ENCODE results near the gene STAM2.
"Not testable (repeated sequence)": the region's sequence is repeated elsewhere in the genome, so short reads cannot be mapped to it uniquely, and the experiment has no call there.

STAM2 gene

DNA sequence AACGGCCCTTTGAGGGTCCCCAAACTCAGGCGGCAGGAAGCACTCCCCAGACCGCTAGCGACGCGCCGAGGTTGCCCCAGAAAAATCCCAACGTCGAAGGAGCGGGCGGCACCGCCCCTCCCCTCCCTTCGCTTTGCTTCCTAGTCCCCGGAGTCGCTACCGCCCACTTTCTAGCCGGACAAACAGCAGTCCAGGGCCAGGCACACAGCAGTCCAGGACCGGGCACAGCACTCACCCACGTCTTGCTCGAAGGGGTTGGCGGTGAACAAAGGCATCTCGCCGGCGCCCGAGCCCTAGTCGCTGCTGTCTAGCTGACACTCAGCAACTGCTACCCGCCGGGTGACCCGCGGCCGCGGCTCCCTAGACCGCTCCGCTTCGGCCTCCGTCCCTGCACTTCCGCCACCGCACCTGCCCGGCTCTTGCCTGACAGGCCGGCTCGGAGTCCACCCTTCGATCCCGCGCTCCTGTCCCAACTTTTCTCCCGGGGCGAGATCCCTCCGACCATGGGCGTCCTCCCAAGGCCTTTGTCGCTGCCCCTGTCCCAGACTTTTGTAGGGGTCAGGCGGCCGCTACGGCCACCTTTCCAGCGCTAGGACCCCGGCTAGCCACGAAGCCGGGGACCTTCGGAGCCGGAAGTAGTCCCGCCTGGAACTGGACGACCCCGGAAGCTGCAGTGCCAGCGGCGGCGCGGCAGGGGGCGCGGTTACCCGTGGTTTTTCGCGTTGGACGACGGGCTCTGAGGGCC lies at the start of gene STAM2:
Gene STAM2, minus strand, starts transcription at position 396 of the 745 bp plus-strand sequence. Its CDS starts 121 bp downstream, at position 275.
- FAIRE-seq: no peak

GRCh38 chr2:152223977-152224376 lies 48.4 kb upstream of the STAM2 start:
- FAIRE-seq: no peak

DNA sequence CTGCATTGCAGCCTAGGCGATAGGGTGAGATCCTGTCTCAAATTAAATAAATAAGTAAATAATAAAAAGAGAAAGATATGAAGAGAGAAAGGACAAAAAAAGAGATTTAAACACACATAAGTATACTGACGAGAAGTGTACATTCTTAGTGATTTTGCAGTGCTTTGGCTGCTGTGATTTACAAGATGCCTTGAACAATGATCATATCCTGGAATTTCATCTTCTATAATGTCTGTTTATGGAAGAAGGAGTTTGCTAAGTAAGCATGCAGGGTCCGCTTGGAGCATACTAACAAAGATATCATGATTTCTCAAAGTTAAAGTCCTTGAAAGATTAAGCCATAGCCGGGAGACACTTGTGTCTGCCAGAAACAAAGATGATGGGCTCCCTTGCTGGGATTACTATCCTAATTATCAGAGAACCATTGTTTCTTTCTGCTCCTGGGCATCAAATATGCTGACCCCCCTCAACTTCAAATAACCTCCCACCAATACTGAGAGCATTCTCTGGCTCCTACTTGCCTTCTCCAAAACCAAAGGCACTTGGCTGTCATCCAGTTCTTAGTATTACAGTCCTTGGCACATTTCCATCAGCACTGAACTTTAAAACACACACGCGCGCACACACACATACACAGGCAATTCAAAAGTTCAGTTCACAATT lies 47.5 kb upstream of the STAM2 start:
- no peak for FAIRE-seq

DNA sequence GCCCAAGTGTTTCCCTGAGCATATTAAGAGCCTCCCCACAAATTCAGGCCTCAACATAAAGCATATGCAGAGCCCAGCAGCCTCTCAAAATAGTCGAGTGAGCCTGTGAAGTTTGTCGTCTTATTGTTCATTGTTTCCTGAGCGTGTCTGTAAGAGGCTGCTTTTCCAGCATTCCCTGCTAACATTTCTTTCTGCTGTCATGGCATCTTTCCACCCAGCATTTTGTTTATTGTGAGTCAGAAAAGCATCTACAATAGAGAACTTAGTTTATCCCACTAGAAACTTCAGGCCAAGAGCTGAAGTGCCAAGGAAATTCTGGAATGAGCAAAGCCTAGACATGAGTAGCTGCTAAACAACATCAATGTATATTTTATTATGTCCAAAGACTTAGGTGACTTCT lies 46.3 kb upstream of the STAM2 start:
- no peak for FAIRE-seq

- no peak for FAIRE-seq
Measured at GRCh38 chr2:152219077-152219828, 43.7 kb upstream of the STAM2 start.

- no peak for FAIRE-seq
Measured at GRCh38 chr2:152201466-152201830, 25.9 kb upstream of the STAM2 start.

DNA sequence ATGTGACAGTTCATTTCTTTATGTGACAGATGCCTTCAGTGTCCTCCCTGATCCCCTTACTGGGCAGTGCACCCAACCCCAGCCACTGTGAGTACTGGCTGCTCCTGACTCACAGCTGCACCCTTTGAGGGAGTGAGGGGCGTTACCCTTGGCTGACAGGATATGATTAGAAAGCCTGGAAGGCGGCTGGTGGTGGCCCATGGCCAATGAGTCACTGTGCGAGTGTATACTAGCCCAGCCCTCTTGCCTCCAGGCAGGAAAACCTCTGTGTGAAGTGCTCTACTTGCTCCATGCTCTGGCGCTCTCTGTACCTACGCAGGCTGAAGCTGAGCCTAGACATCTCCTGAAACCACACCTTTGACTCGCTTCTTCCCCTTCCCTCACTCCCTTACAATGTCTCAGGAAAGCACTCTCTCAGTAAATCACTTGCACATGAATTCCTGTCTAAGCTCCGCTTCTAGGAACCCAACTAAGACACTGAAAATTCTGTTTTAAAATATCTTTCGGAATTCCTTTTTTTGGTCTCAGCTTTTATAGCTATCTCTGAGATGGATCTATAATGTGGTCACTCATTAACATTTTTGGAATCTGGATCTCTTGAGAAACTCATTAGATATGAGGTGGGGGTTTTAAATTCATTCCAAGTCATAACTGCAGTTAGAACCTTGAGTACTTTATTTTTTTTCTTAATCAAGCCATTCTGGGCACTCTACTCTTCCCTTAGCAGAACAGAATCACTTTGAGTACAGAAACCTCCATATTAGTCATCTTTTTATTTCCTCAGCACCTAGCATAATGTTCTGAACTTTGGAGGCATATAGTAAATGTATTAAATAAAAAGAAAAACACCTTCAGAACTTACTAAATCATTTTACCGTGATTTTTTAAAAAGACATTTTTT lies 25.3 kb upstream of the STAM2 start:
- no peak for FAIRE-seq

- no peak for FAIRE-seq
Measured at GRCh38 chr2:152200101-152200500, 24.5 kb upstream of the STAM2 start.

DNA sequence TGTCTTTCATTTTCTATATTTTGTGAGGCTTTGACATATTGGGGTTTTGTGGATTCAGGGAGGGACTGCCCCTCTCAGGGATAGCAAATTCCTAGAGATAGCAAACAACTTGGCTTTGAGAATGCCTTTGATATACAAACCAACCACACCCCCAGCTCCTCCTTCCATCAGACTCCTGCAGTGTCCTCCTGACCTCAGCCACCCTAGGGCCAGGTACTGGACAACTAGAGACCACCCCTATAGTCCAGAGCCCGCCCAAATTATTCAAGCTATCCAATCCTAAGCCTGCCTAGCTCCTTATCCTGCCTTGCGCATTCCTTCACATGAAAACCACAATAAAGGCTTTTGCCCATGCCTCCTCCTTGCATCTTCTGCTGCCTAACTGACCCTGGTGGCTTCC lies 22.9 kb upstream of the STAM2 start:
- FAIRE-seq: no peak

DNA sequence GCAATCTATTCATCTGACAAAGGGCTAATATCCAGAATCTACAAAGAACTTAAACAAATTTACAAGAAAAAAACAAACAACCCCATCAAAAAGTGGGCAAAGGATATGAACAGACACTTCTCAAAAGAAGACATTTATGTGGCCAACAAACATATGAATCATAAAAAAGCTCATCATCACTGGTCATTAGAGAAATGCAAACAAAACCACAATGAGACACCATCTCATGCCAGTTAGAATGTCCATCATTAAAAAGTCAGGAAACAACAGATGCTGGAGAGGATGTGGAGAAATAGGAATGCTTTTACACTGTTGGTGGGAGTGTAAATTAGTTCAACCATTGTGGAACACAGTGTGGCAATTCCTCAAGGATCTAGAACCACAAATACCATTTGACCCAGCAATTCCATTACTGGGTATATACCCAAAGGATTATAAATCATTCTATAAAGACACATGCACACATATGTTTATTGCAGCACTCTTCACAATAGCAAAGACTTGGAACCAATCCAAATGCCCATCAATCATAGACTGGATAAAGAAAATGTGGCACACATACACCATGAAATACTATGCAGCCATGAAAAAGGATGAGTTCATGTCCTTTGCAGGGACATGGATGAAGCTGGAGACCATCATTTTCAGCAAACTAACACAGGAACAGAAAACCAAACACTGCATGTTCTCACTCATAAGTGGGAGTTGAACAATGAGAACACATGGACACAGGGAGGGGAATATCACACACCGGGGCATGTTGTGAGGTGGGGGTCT lies 22.1 kb upstream of the STAM2 start:
- FAIRE-seq: not testable (repeated sequence)

DNA sequence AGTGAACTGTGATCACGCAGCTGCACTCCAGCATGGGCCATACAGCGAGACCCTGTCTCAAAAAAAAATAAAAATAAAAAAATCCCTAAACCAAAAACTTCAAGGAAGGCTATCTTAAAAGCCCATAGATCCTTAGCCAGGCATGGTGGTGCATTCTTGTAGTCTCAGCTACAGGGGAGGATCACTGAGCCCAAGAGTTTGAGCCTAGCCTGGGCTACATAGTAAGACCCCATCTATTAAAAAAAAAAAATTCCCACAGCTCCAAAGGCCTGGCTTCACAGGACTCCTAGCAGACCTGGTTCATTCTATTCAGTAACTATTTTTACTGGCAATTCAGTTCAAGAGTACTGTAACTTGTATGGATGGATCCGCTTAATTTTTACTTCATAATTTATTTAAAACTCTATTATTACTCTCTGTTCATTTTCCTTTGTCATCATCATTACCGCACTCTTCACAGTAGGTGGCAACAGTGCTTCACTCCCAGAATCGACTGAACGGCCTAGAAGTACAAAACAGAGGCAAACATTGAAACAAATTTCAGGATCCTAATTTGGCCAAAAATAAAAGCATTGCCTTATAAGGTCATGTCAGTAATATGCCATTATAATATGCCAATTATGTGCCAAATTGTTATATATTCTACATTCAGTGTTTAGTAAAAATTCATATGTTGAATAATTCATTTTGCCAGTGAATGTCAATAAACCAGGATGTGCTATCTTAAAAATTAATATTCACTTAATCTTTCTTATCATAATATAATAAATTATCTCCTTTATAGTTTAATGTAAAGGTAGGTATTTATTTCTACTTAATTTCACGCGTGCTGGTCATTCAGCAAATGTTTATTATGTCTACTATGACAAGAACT lies 14.3 kb upstream of the STAM2 start:
- FAIRE-seq: peak; percentile 38

- not testable (repeated sequence) for FAIRE-seq
Measured at GRCh38 chr2:152186808-152187207, 11.2 kb upstream of the STAM2 start.

DNA sequence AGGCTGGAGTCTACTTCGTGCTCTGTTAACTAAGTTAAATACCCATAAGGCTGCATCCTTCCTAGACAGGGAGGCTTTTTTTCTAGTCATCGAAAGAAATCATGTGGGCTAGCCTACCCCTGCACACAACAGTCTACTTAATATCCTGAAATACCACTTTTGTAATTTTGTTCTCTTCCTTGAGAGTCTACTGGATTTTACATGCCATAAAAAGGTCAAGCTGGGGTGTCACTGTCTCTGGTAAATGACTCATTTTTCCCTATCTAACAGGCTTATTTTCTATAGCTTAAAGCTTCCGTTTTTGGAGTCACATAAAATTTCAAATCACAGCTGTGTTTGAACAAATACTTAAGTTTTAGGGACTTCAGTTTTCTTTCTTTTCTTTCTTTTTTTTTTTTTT lies 10.7 kb upstream of the STAM2 start:
- no peak for FAIRE-seq

GRCh38 chr2:152183401-152184073 lies 8.0 kb upstream of the STAM2 start:
- FAIRE-seq: no peak

GRCh38 chr2:152177667-152178066 lies 2.1 kb upstream of the STAM2 start:
- FAIRE-seq: not testable (repeated sequence)

DNA sequence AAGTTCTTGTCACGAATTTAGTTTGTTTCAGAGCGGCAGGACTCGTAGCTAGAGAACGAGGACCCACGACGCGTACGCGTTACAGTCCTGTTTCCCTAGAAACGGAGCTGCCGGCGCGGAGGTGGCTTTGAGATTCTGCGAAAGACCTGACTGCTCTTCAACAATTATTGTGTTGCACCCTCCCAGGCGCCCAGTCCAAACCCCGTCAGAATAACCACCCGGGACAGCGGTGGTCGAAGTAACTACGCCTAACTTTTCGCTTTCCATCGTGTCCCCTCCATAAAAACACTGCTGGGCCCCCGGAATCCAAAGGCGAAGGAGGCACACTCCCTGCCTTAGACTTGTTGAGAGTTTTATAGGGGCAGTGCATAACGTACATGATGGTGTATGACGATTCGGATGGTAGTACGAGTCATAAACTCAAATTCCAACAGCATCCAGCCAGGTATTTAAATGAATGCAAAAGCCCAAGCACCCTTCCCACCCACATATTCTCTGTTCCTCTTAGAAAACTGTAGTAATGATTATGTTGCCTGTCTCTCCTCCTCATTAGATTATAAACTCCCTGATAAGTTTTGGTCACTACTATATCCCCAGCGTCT lies 651 bp upstream of the STAM2 start:
- FAIRE-seq: no peak

DNA sequence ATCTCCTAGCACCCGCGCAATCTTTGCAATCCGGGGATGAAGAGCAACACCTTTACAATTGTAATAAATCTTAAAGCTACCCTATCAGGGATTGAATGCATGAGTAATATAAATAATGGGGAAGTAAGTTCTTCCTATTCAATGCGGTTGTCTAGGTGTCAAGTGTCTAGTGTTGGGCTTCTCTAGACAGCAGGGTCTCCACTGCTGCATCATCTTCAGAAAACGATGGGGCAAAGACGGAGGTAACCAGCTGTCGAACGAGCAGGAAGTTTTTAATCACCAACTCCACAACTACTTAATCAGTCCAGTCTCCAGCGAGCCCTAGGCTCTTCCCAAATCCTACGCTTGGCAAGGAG lies 573 bp downstream of the STAM2 start:
- no peak for FAIRE-seq

DNA sequence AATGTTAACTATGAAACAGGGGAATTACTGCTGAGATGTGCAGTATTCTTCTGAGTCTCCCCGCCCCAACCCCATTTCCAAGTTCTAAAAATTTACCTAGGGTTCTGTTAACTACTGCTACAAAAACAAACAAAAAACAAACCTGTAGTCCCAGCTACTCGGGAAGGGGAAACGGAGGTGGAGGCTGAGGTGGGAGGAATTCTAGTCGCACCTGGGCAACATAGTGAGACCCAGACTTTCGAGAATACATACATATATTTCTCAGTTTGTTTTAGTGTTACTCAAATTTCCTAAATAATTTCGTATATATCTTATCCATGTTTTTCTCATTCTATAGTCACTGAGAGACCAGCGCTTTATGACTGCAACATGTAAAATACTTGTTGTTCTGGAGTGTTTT lies 989 bp downstream of the STAM2 start:
- no peak for FAIRE-seq

- FAIRE-seq: no peak
Measured at GRCh38 chr2:152173831-152174230, 1.7 kb downstream of the STAM2 start.

All from colon (tissue), 2 donors.